Measurements from ENCODE around the gene ADGRF5.

ADGRF5 gene

DNA sequence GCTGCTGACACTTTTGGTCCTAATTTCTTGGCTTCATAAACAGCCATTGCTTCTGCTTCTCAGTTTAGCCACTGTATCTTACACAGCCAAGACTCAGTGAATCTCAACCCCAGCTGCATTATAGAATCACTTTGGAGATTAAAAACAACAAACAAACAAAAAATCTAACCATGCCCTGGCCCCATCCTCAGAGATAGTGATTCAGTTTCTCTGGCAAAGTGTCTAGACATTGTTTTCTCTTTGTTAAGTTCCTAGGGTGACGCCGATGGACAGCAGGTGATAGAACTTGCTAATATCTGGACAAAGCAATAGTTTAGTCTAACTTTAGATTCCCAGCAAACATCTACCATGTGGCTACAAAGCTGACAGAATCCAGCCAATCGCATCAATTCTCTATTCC is 2.9 kb downstream of the ADGRF5 start:
- H3K4me1 ChIP-seq (ENCODE audit: insufficient read depth, insufficient read length): no peaks in the 10 kb centered on the region
- no peaks in the 10 kb centered on the region for H3K27me3 ChIP-seq (ENCODE audit: insufficient read depth, insufficient read length)
- H3K9ac ChIP-seq (ENCODE audit: insufficient read length, low read depth): no peak overlapping the region
- TF ChIP-seq ZNF274 (IDR thresholded peaks at IDR 0.05; ENCODE audit: low read depth, low read length) (no peak), YY1 (IDR thresholded peaks at IDR 0.05; ENCODE audit: insufficient read depth, insufficient read length) (no peak), SUZ12 (IDR thresholded peaks at IDR 0.05; ENCODE audit: extremely low read depth, insufficient read depth, insufficient read length) (no peak)
- no peaks in the 10 kb centered on the region for H3K36me3 ChIP-seq (ENCODE audit: insufficient read depth, insufficient read length, low read length)
- no peak overlapping the region for H3K4me3 ChIP-seq (ENCODE audit: insufficient read length, low read depth)
- no peak for DNase-seq (ENCODE audit: low read depth, low spot score)
- no peaks in the 10 kb centered on the region for H3K9me3 ChIP-seq (ENCODE audit: insufficient read depth, low read length)

DNA sequence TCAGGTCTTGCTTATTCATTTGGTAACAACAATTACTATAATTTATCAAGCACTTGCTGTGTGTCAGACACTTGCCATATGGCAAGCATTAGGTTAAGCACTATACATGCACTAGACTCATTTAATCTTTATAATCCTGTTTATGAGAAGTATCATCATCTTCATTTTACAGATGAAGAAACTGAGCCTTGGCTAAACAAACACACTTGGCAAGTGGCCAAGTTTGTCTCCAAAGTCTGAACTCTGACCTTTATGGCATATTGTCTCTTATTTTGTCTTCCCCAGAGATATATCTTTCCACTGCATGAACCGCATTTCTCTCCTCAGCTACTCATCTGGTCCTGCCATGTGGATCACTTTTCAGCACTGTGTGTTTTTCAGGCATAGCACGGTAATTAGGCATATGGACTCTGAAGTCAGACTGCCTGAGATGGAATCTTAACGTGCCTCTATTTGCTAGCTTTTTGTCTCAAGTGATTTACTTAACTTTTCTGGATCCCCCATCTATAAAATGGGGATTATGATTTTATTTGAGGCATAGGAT is 4.7 kb downstream of the ADGRF5 start:
- DNase-seq (ENCODE audit: low read depth, low spot score): no peak

DNA sequence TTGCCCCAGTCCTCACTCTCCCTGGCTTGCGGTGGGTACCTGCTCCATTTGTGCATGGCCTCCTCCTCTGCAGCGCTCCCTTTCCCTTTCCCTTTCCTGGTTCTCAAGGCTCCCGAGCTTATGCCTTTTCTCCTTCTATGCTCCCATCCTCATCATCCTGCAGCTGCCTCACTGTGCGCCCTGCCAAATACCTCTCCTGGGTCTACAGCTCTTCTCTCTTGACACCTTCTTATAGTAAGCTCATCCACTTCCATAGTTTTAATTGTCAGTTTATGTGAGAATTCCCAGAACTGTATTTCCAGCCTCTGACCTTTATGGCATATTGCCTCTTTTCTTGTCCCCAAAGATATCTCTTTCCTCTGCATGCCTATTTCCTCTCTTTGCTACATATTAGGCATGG is 5.9 kb downstream of the ADGRF5 start:
- H3K27me3 ChIP-seq (ENCODE audit: insufficient read depth, insufficient read length): no peaks in the 10 kb centered on the region
- H3K4me3 ChIP-seq (ENCODE audit: insufficient read length, low read depth): no peak overlapping the region
- H3K9me3 ChIP-seq (ENCODE audit: insufficient read depth, low read length): no peaks in the 10 kb centered on the region
- no peaks in the 10 kb centered on the region for H3K36me3 ChIP-seq (ENCODE audit: insufficient read depth, insufficient read length, low read length)
- H3K4me1 ChIP-seq (ENCODE audit: insufficient read depth, insufficient read length): no peaks in the 10 kb centered on the region
- no peak for DNase-seq (ENCODE audit: low read depth, low spot score)
- TF ChIP-seq SUZ12 (IDR thresholded peaks at IDR 0.05; ENCODE audit: extremely low read depth, insufficient read depth, insufficient read length) (no peak), ZNF274 (IDR thresholded peaks at IDR 0.05; ENCODE audit: low read depth, low read length) (no peak), YY1 (IDR thresholded peaks at IDR 0.05; ENCODE audit: insufficient read depth, insufficient read length) (no peak)
- H3K9ac ChIP-seq (ENCODE audit: insufficient read length, low read depth): no peak overlapping the region

More for the DNA sequence above, 4.7 kb downstream of the ADGRF5 start:
- no peak overlapping the region for H3K4me3 ChIP-seq (ENCODE audit: insufficient read length, low read depth)
- H3K9ac ChIP-seq (ENCODE audit: insufficient read length, low read depth): no peak overlapping the region
- no peaks in the 10 kb centered on the region for H3K36me3 ChIP-seq (ENCODE audit: insufficient read depth, insufficient read length, low read length)
- H3K9me3 ChIP-seq (ENCODE audit: insufficient read depth, low read length): no peaks in the 10 kb centered on the region
- no peak for TF ChIP-seq ZNF274 (IDR thresholded peaks at IDR 0.05; ENCODE audit: low read depth, low read length)
- no peak for TF ChIP-seq YY1 (IDR thresholded peaks at IDR 0.05; ENCODE audit: insufficient read depth, insufficient read length)
- no peak for TF ChIP-seq SUZ12 (IDR thresholded peaks at IDR 0.05; ENCODE audit: extremely low read depth, insufficient read depth, insufficient read length)
- H3K27me3 ChIP-seq (ENCODE audit: insufficient read depth, insufficient read length): no peaks in the 10 kb centered on the region
- no peaks in the 10 kb centered on the region for H3K4me1 ChIP-seq (ENCODE audit: insufficient read depth, insufficient read length)

DNA sequence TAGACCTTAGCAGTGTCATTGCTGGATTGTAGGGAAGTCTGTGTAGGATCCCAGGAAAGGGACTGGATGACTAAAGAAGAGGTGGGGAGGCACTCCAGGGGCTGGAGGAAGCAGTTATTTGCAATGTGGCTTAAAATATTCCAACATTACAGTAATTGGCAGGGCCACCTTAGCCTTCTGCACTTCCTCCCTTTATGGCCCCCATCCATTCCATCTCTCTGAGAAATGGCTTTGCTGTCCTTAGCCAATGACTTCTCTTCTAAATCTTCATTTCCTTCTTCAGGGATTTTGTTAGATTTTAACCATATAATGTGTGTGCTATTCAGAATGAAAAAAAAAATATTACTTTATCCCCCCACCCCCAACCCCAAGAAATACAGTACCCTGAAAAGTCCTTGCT is 6.4 kb downstream of the ADGRF5 start:
- Histone ChIP-seq H3K36me3 (ENCODE audit: insufficient read depth, insufficient read length, low read length) (no peaks in the 10 kb centered on the region), H3K9me3 (ENCODE audit: insufficient read depth, low read length) (no peaks in the 10 kb centered on the region), H3K4me1 (ENCODE audit: insufficient read depth, insufficient read length) (no peaks in the 10 kb centered on the region), H3K27me3 (ENCODE audit: insufficient read depth, insufficient read length) (no peaks in the 10 kb centered on the region), H3K9ac (ENCODE audit: insufficient read length, low read depth) (no peak overlapping the region), H3K4me3 (ENCODE audit: insufficient read length, low read depth) (no peak overlapping the region)
- DNase-seq (ENCODE audit: low read depth, low spot score): no peak
- TF ChIP-seq SUZ12 (IDR thresholded peaks at IDR 0.05; ENCODE audit: extremely low read depth, insufficient read depth, insufficient read length) (no peak), YY1 (IDR thresholded peaks at IDR 0.05; ENCODE audit: insufficient read depth, insufficient read length) (no peak), ZNF274 (IDR thresholded peaks at IDR 0.05; ENCODE audit: low read depth, low read length) (no peak)

DNA sequence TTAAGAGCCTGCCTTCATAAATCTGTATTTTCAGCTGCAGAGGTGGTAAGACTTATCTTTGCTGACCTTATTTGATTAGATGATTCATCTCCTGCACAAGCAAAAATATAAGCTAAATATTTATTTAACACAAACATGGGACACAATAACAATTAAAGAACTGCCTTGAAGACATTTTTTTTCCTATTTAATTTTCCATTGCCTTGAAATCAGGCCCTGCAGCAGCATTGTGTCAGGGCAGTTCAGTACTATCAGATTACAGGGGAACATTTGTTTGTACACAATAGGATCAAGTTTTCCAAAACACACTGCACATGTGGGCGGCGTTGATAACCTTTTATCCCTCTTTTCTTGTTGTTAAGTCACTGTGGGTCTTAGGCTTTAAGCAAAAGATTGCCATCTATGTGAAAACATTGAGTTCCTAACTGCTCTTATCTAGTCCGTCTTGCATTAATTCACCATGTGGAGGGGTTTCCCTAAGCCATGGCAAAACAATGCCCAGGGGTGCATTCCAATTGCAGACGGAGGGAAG is 7.4 kb downstream of the ADGRF5 start:
- Histone ChIP-seq H3K27me3 (ENCODE audit: insufficient read depth, insufficient read length) (no peaks in the 10 kb centered on the region), H3K36me3 (ENCODE audit: insufficient read depth, insufficient read length, low read length) (no peaks in the 10 kb centered on the region), H3K9me3 (ENCODE audit: insufficient read depth, low read length) (no peaks in the 10 kb centered on the region), H3K4me1 (ENCODE audit: insufficient read depth, insufficient read length) (no peaks in the 10 kb centered on the region), H3K9ac (ENCODE audit: insufficient read length, low read depth) (no peak overlapping the region), H3K4me3 (ENCODE audit: insufficient read length, low read depth) (no peak overlapping the region)
- DNase-seq (ENCODE audit: low read depth, low spot score): no peak
- TF ChIP-seq ZNF274 (IDR thresholded peaks at IDR 0.05; ENCODE audit: low read depth, low read length) (no peak), YY1 (IDR thresholded peaks at IDR 0.05; ENCODE audit: insufficient read depth, insufficient read length) (no peak), SUZ12 (IDR thresholded peaks at IDR 0.05; ENCODE audit: extremely low read depth, insufficient read depth, insufficient read length) (no peak)

DNA sequence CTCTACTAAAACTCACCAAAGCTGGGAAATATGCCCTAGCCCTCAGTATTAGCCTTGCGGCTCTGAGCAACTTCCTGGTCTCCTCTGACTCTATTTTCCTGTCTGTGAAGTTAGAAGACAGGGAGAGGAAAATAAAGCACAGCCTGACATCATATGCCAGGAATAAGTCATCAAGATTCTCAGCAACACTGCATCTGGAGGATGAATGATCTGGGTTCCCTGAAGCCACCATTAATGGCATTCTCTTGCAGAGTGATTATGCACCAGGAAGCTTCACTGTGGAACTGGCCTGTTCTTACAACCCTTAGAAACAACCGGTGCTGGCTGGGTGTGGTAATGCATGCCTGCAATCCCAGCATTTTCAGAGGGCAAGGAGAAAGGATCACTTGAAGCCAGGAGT is 12.4 kb downstream of the ADGRF5 start:
- DNase-seq (ENCODE audit: low read depth, low spot score): no peak
- Histone ChIP-seq H3K36me3 (ENCODE audit: insufficient read depth, insufficient read length, low read length) (no peaks in the 10 kb centered on the region), H3K4me1 (ENCODE audit: insufficient read depth, insufficient read length) (no peaks in the 10 kb centered on the region), H3K9ac (ENCODE audit: insufficient read length, low read depth) (no peak overlapping the region), H3K27me3 (ENCODE audit: insufficient read depth, insufficient read length) (no peaks in the 10 kb centered on the region), H3K4me3 (ENCODE audit: insufficient read length, low read depth) (no peak overlapping the region), H3K9me3 (ENCODE audit: insufficient read depth, low read length) (no peaks in the 10 kb centered on the region)
- TF ChIP-seq ZNF274 (IDR thresholded peaks at IDR 0.05; ENCODE audit: low read depth, low read length): no peak

DNA sequence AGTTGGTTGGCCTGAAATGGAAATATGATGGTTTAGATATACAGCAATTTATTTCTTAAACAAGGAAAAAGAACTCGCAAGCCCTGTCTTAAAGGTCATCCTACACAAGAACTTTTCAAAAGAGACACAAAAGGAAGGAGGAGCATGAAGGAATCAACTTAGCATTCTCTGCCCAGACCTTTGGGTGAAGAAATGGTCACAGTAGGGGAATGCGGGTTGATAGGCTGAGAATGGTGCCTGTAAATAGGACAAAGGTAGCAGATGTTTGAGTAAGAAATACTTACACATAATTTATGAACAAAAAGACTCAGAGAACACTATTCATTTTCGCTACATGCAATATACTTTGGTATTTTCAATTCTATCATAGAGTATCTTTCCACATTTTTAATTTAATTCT is 15.0 kb downstream of the ADGRF5 start:
- Histone ChIP-seq H3K27me3 (ENCODE audit: insufficient read depth, insufficient read length) (no peaks in the 10 kb centered on the region), H3K36me3 (ENCODE audit: insufficient read depth, insufficient read length, low read length) (no peaks in the 10 kb centered on the region), H3K9me3 (ENCODE audit: insufficient read depth, low read length) (no peaks in the 10 kb centered on the region), H3K4me1 (ENCODE audit: insufficient read depth, insufficient read length) (no peaks in the 10 kb centered on the region), H3K9ac (ENCODE audit: insufficient read length, low read depth) (no peak overlapping the region), H3K4me3 (ENCODE audit: insufficient read length, low read depth) (no peak overlapping the region)
- TF ChIP-seq SUZ12 (IDR thresholded peaks at IDR 0.05; ENCODE audit: extremely low read depth, insufficient read depth, insufficient read length) (no peak), ZNF274 (IDR thresholded peaks at IDR 0.05; ENCODE audit: low read depth, low read length) (no peak), YY1 (IDR thresholded peaks at IDR 0.05; ENCODE audit: insufficient read depth, insufficient read length) (no peak)
- DNase-seq (ENCODE audit: low read depth, low spot score): no peak
